ENCODE results near the gene RPS6KA2. TPM values are rescaled to one million over a fixed set of nuclear protein-coding genes. Genes with fewer than 3 reads are reported as not detected.
A peak's percentile ranks its signal among the peaks of the same experiment; 100 is the strongest.

RPS6KA2 gene
- total RNA-seq, 2 experiments from 2014 or later: 1.6 to 1.9 TPM

DNA sequence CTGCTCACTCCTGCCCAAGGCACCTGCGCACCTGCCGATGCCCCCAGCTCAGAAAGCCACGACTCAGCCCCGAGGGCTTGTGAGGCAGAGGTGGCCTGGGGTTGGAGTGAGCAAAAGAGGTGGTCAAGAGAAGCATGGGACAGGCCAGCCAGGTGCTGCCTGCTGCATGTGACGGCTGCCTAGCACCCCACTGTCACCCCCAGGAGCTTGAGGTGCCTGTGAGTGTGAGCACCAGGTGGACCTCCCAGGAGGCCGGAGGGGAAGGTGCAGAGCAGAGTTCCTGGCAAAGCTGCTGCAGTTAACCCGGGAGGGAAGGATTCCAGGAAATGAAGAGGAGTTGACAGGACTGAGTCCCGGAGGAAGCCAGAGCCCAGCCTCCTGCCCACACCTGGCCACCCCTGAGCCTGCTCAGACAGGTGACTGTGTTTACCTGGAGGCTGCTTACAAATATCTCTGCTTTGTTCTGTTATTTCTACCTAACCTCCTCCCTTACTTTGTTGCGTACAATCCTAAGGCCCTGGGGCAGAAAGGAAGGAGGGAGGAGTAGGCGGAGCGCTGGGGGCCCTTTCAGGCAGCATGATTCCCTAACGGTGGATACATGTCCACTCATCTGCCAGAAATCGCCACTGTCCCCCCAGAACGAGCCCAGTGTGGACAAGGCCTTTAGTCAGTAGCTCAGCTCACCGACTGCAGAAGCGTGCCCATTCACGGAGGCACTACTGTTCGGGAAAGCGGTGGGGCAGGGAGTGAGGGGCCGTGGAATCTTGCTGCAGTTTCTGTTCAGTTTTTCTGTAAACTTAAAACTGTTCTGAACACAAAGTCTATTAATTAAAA is 156.8 kb downstream of the RPS6KA2 start:
- ATAC-seq (no peak), DNase-seq (no peak)
- Mint-ChIP-seq H3K9me3 (ENCODE audit: insufficient read depth) (no peaks in the 10 kb centered on the region), H3K36me3 (ENCODE audit: low read depth) (no peaks in the 10 kb centered on the region), H3K27ac (no peak overlapping the region), H3K4me1 (ENCODE audit: low read depth) (peaks cover 2% of the 10 kb centered on the region), H3K27me3 (ENCODE audit: low read depth) (peaks cover 3% of the 10 kb centered on the region), H3K4me3 (no peak overlapping the region)
- POLR2A ChIA-PET: no interaction called here
- CTCF ChIA-PET: no interaction called here

- DNase-seq: no peak
- POLR2A ChIA-PET: interaction anchor here (0.5 kb wide), 1 partner anchor 19 kb away, joined by 3 read pairs; no protein-coding TSS in a partner anchor
Observed at GRCh38 chr6:166469426-166469961, 157.6 kb downstream of the RPS6KA2 start.

GRCh38 chr6:166467436-166468000 is 159.5 kb downstream of the RPS6KA2 start:
- Mint-ChIP-seq H3K4me1 (ENCODE audit: low read depth) (no peaks in the 10 kb centered on the region), H3K9me3 (ENCODE audit: insufficient read depth) (no peaks in the 10 kb centered on the region), H3K27ac (no peak overlapping the region), H3K36me3 (ENCODE audit: low read depth) (no peaks in the 10 kb centered on the region), H3K27me3 (ENCODE audit: low read depth) (peaks cover 3% of the 10 kb centered on the region), H3K4me3 (no peak overlapping the region)
- ChIA-PET POLR2A (no interaction called here), CTCF (no interaction called here)
- DNase-seq (no peak), ATAC-seq (no peak)

More at GRCh38 chr6:166469426-166469961, 157.6 kb downstream of the RPS6KA2 start:
- no peak overlapping the region for H3K27ac Mint-ChIP-seq
- CTCF ChIA-PET: no interaction called here
- no peaks in the 10 kb centered on the region for H3K36me3 Mint-ChIP-seq (ENCODE audit: low read depth)
- H3K4me3 Mint-ChIP-seq: no peak overlapping the region
- ATAC-seq: no peak
- H3K27me3 Mint-ChIP-seq (ENCODE audit: low read depth): peaks cover 3% of the 10 kb centered on the region
- peaks cover 2% of the 10 kb centered on the region for H3K4me1 Mint-ChIP-seq (ENCODE audit: low read depth)
- no peaks in the 10 kb centered on the region for H3K9me3 Mint-ChIP-seq (ENCODE audit: insufficient read depth)

DNA sequence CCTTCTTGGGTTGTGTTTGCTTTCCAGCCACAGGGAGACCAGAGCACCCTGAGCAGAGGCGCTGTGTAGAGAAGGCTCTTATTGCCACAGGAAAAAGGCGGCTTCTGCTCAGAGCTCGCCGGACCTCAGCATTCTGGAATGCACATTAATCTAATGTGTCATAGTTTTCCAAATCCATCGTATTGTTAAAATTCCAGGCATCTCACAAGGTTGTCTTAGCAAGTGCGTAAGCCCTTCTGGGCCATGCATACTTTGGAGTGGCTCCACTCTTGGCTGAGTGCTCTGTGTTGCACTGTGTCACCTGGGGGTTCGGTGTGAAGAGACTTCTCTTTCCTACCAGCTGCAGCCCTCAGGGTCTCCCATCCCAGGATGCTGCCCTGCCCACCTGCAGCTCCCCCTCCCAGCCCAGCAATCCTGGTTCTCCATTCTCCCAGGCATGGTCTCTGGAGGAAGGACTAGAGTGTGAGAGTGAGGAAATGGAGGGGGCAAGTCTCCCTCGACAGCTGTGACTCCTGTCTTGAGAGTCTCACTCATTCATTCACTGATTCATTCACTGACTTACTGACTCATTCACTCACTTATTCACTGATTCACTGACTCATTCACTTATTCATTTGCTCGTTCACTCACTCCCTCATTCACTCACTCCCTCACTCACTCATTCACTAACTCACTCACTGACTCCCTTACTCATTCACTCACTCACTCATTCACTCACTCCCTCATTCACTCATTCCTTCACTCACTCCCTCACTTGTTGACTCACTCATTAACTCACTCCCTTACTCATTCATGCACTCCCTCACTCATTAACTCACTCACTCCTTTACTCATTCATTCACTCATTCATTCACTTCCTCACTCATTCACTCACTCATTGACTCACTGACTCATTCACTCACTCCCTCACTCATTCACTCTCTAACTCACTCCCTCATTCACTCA is 160.6 kb downstream of the RPS6KA2 start:
- ChIA-PET CTCF (no interaction called here), POLR2A (no interaction called here)
- H3K9me3 Mint-ChIP-seq (ENCODE audit: insufficient read depth): no peaks in the 10 kb centered on the region
- peaks cover 3% of the 10 kb centered on the region for H3K27me3 Mint-ChIP-seq (ENCODE audit: low read depth)
- H3K4me1 Mint-ChIP-seq (ENCODE audit: low read depth): no peaks in the 10 kb centered on the region
- ATAC-seq (no peak), DNase-seq (no peak)
- H3K4me3 Mint-ChIP-seq: no peak overlapping the region
- H3K36me3 Mint-ChIP-seq (ENCODE audit: low read depth): no peaks in the 10 kb centered on the region
- H3K27ac Mint-ChIP-seq: peak overlapping the region; percentile 5

GRCh38 chr6:166465671-166466087 is 161.4 kb downstream of the RPS6KA2 start:
- Mint-ChIP-seq H3K27ac (no peak overlapping the region), H3K27me3 (ENCODE audit: low read depth) (peaks cover 3% of the 10 kb centered on the region), H3K4me1 (ENCODE audit: low read depth) (no peaks in the 10 kb centered on the region), H3K4me3 (no peak overlapping the region), H3K36me3 (ENCODE audit: low read depth) (no peaks in the 10 kb centered on the region), H3K9me3 (ENCODE audit: insufficient read depth) (no peaks in the 10 kb centered on the region)
- no peak for DNase-seq
- ATAC-seq: no peak
- ChIA-PET POLR2A (no interaction called here), CTCF (interaction anchor here (0.7 kb wide), 1 partner anchor 628 kb away, joined by 3 read pairs; no protein-coding TSS in a partner anchor)

DNA sequence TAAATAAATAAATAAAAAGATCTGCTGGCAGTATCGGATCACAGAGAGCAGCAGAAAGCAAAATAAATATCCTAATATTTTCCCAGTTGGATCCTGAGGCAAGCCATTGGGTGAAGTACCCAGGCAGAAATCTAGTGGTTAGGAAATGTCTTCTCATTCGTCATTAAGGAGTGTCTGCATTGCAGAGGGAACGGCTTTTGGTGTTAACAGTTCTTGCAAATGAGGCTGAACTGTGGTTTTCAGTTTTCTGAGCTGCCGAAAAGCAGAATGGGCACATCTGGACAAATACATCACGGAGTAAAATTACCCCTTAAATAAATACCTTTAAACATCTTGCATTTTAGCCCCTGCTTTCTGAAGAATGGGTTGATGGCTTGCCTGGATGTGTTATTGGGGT is 162.1 kb downstream of the RPS6KA2 start:
- Mint-ChIP-seq H3K27ac (no peak overlapping the region), H3K4me3 (no peak overlapping the region), H3K4me1 (ENCODE audit: low read depth) (no peaks in the 10 kb centered on the region), H3K27me3 (ENCODE audit: low read depth) (peaks cover 3% of the 10 kb centered on the region), H3K9me3 (ENCODE audit: insufficient read depth) (no peaks in the 10 kb centered on the region), H3K36me3 (ENCODE audit: low read depth) (no peaks in the 10 kb centered on the region)
- no peak for DNase-seq
- POLR2A ChIA-PET: no interaction called here
- CTCF ChIA-PET: interaction anchor here (0.7 to 1.0 kb wide), 3 partner anchors 18 to 629 kb away, joined by 3 read pairs; no protein-coding TSS in a partner anchor
- no peak for ATAC-seq

DNA sequence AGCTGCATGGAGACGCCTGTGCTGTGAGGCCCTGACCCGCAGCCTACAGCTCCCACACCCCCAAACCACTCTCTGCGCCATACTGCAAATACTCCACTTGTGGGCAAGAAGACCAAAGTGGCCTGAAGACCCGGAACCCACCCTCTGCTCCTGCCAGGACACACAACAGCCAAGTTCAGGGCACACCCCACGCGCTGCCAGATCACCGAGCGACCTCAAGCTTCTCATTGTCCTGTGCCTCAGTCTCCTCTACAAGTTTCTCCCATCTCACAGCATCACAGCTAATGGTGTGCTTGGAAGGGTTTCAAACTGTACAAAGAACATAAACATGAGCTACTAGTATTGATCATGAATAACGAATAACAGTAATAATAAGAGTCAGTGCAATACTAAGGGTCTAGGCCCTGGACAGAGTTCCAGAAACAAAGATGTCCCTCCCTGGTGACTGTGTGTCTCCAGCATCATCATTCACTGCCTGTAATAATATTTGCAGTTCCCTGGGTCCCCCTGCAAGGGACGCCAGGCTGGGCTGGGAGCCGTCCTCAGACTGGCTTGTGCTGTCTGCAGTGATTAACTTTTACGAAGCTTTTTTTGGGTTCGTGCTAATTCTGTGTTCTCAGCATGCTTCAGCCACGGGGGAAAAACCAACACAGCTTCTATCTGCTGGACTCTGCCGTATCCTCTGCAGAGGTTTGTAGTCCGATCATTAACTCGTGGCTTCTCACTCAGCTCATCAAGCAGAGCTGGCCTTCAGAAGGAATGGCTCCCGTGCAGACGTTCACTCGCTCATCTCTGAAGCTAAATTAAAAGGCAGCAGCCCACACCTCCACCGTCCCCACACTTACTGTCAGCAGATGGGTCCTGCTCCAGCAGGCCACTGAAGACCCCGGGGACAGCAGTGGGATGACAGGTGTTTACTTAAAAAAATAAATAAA is 162.7 kb downstream of the RPS6KA2 start:
- no peak overlapping the region for H3K4me3 Mint-ChIP-seq
- H3K27me3 Mint-ChIP-seq (ENCODE audit: low read depth): peaks cover 3% of the 10 kb centered on the region
- POLR2A ChIA-PET: no interaction called here
- no peaks in the 10 kb centered on the region for H3K36me3 Mint-ChIP-seq (ENCODE audit: low read depth)
- ATAC-seq (no peak), DNase-seq (no peak)
- H3K4me1 Mint-ChIP-seq (ENCODE audit: low read depth): no peaks in the 10 kb centered on the region
- no peaks in the 10 kb centered on the region for H3K9me3 Mint-ChIP-seq (ENCODE audit: insufficient read depth)
- CTCF ChIA-PET: interaction anchor here (0.8 to 1.0 kb wide), 2 partner anchors 18 to 27 kb away, joined by 3 read pairs; no protein-coding TSS in a partner anchor
- no peak overlapping the region for H3K27ac Mint-ChIP-seq

DNA sequence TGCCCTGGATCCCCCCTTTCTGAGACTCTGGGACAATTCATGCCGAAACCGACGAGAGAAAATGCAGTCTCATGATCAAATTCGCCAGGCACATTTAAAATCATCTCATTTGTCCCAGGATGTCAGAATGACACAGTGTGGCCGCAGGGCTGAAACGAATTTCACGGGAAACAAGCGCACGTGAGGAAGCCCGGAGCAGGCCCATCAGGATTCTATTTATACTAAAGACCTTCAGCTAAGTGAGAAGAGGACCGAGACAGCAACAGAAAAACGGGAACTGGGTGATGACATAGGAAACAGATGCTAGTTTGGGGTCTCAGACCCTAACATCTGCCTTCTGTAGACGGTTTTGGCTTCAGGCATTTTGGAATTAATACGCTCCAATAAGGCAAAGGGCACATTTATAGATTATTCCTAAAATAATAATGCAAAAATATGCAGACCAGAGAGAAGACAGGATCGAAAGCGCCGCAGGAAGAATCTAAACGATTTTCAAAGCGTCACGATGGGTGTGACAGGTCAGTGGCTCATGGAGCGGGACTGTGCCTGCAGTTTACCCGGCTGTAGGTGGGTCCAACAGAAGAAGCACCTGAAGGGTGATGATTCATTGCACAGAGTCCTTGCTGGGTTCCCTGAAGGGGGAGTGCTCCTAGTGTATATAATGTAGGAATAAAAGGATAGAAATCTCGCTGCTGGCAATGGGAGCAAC is 163.5 kb downstream of the RPS6KA2 start:
- ChIA-PET CTCF (no interaction called here), POLR2A (no interaction called here)
- no peak for ATAC-seq
- peaks cover 2% of the 10 kb centered on the region for H3K9me3 Mint-ChIP-seq (ENCODE audit: insufficient read depth)
- H3K36me3 Mint-ChIP-seq (ENCODE audit: low read depth): no peaks in the 10 kb centered on the region
- no peak overlapping the region for H3K27ac Mint-ChIP-seq
- DNase-seq: no peak
- H3K4me3 Mint-ChIP-seq: no peak overlapping the region
- peaks cover 3% of the 10 kb centered on the region for H3K27me3 Mint-ChIP-seq (ENCODE audit: low read depth)
- no peaks in the 10 kb centered on the region for H3K4me1 Mint-ChIP-seq (ENCODE audit: low read depth)

- Mint-ChIP-seq H3K4me3 (no peak overlapping the region), H3K4me1 (ENCODE audit: low read depth) (no peaks in the 10 kb centered on the region), H3K9me3 (ENCODE audit: insufficient read depth) (peaks cover 9% of the 10 kb centered on the region), H3K27ac (no peak overlapping the region), H3K36me3 (ENCODE audit: low read depth) (peaks cover 4% of the 10 kb centered on the region), H3K27me3 (ENCODE audit: low read depth) (peaks cover 3% of the 10 kb centered on the region)
- ATAC-seq (no peak), DNase-seq (no peak)
- ChIA-PET POLR2A (no interaction called here), CTCF (no interaction called here)
Observed at GRCh38 chr6:166462461-166463135, 164.5 kb downstream of the RPS6KA2 start.

DNA sequence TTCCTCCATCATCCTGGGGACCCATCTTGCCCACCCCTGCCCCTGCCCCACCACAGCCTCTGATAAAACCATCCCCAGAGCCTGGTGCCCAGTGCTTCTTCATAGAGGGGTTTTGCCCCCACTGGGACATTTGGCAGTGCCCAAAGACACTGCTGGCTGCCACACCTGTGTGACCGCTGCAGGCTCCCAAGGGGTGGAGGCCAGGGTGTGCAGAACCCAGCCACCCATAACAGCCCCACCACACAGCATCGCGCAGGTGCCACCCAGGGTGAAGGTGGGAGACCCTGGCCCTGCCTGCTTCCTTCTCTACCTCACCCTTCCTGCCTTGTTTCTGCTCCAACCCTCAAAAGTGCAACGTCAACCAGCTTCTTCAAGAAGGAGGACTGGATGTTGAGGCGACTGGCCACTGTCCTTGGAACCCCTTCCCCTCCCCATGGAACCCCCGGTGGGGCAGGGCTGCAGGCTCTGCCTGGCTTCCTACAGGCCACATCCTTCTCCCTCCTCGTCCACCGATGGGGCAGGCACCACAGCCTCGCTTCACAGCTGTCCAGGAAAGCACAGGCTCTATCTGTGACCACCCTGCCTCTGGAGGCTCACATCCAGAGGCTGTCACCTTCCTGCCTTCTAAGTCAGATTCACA is 165.1 kb downstream of the RPS6KA2 start:
- no peak overlapping the region for H3K27ac Mint-ChIP-seq
- H3K4me1 Mint-ChIP-seq (ENCODE audit: low read depth): no peaks in the 10 kb centered on the region
- peaks cover 10% of the 10 kb centered on the region for H3K9me3 Mint-ChIP-seq (ENCODE audit: insufficient read depth)
- POLR2A ChIA-PET: no interaction called here
- CTCF ChIA-PET: no interaction called here
- peaks cover 3% of the 10 kb centered on the region for H3K27me3 Mint-ChIP-seq (ENCODE audit: low read depth)
- no peak overlapping the region for H3K4me3 Mint-ChIP-seq
- H3K36me3 Mint-ChIP-seq (ENCODE audit: low read depth): peaks cover 4% of the 10 kb centered on the region
- ATAC-seq (no peak), DNase-seq (no peak)

Data from activated CD8-positive, alpha-beta T cell treated with anti-CD3 and anti-CD28 coated beads, Interleukin-2, amount 10 ng/mL, durations not matched to agents 7 days and 5 days (primary cell).